HEK293 (cell line): Measurements from ENCODE around the gene SAMD4A.

Experiments used
- CTCF ChIA-PET: fragments of 350-600 bp; formaldehyde crosslinking; extraction: SDS; loops from one replicate; lab custom pipeline; 2021; ENCODE audit warnings: antibody characterized with exemption; lab: Yijun Ruan, JAX
- POLR2A ChIA-PET: fragments of 300-600 bp; formaldehyde crosslinking; extraction: SDS; loops from one replicate; lab custom pipeline; 2020; ENCODE audit warnings: antibody characterized with exemption, inconsistent platforms; lab: Yijun Ruan, JAX
- H3K27ac ChIP-seq: fragments of 200-500 bp; sonication (Bioruptor generic); 2 replicates; pipeline ENCODE4 v1.5.1; 2014; ENCODE audit warnings: low read depth, low read length, control low read depth, inconsistent platforms; ENCODE audit errors: extremely low read depth
- H3K36me3 ChIP-seq, 2 experiments: fragments of 200-500 bp in 1 of 2; sonication (Bioruptor generic) in 1 of 2; 1 replicate in 1 of 2; 2 replicates in 1 of 2; pipeline ENCODE4 v1.5.1; 2014 to 2017; ENCODE audit warnings: inconsistent platforms in 2 of 2, low read length in 2 of 2; ENCODE audit not compliant: control insufficient read depth in 2 of 2, insufficient read depth in 1 of 2
- H3K4me1 ChIP-seq: fragments of 200-500 bp; sonication (Bioruptor generic); 2 replicates; pipeline ENCODE4 v1.5.1; 2014; ENCODE audit warnings: mild to moderate bottlenecking, low read length, inconsistent platforms; ENCODE audit not compliant: control insufficient read depth, insufficient read depth
- H3K4me3 ChIP-seq: 2 replicates; pipeline ENCODE4 v1.5.1; 2011; ENCODE audit warnings: low read depth, mild to moderate bottlenecking, control low read depth, low read length, moderate library complexity
- H3K9me3 ChIP-seq: fragments of 200-500 bp; sonication (Bioruptor generic); 2 replicates; pipeline ENCODE4 v1.5.1; 2014; ENCODE audit warnings: low read depth, low read length, inconsistent platforms; ENCODE audit not compliant: control insufficient read depth, insufficient read depth
- AEBP2 ChIP-seq: fragments of 450-650 bp; formaldehyde crosslinking; IDR thresholded peaks from 2 replicates; pipeline ENCODE4 v1.5.1; 2016; ENCODE audit warnings: missing biosample characterization, missing genetic modification characterization, borderline replicate concordance
- CTCF ChIP-seq: fragments of 450-650 bp; formaldehyde crosslinking; IDR thresholded peaks from 2 replicates; pipeline ENCODE4 v1.5.1; 2016; ENCODE audit warnings: missing biosample characterization, missing genetic modification characterization
- GLI2 ChIP-seq: fragments of 450-650 bp; formaldehyde crosslinking; IDR thresholded peaks from 2 replicates; pipeline ENCODE4; 2017; ENCODE audit warnings: missing biosample characterization, missing genetic modification characterization, low read depth, borderline replicate concordance
- KLF1 ChIP-seq: fragments of 450-650 bp; formaldehyde crosslinking; IDR thresholded peaks from 2 replicates; pipeline ENCODE4 v1.5.1; 2016; ENCODE audit warnings: missing biosample characterization, missing genetic modification characterization
- KLF17 ChIP-seq: fragments of 450-650 bp; formaldehyde crosslinking; IDR thresholded peaks from 2 replicates; pipeline ENCODE4 v1.5.1; 2016; ENCODE audit warnings: missing biosample characterization, missing genetic modification characterization
- MZF1 ChIP-seq: fragments of 450-650 bp; formaldehyde crosslinking; IDR thresholded peaks from 2 replicates; pipeline ENCODE4 v1.5.1; 2017; ENCODE audit warnings: missing biosample characterization, missing genetic modification characterization, borderline replicate concordance
- SETDB1 ChIP-seq: IDR thresholded peaks from one replicate; pipeline ENCODE4 v1.6.1; 2017; ENCODE audit warnings: mild to moderate bottlenecking, low read length, moderate library complexity, mixed read lengths; ENCODE audit not compliant: insufficient read length
- ZBTB10 ChIP-seq: fragments of 450-650 bp; formaldehyde crosslinking; IDR thresholded peaks from 2 replicates; pipeline ENCODE4 v1.5.1; 2016; ENCODE audit warnings: missing biosample characterization, missing genetic modification characterization
- ZBTB11 ChIP-seq: fragments of 450-650 bp; formaldehyde crosslinking; conservative IDR thresholded peaks from 2 replicates; pipeline ENCODE4 v1.5.1; 2016; ENCODE audit warnings: low read depth, missing biosample characterization, missing genetic modification characterization
- ZBTB17 ChIP-seq: fragments of 450-650 bp; formaldehyde crosslinking; IDR thresholded peaks from 2 replicates; pipeline ENCODE4 v1.5.1; 2016; ENCODE audit warnings: missing biosample characterization, missing genetic modification characterization
- ZBTB7A ChIP-seq: fragments of 450-650 bp; formaldehyde crosslinking; IDR thresholded peaks from 2 replicates; pipeline ENCODE4 v1.5.1; 2016; ENCODE audit warnings: low read depth, missing biosample characterization, missing genetic modification characterization
- ZFP41 ChIP-seq: fragments of 450-650 bp; formaldehyde crosslinking; IDR thresholded peaks from 2 replicates; pipeline ENCODE4 v1.5.1; 2016; ENCODE audit warnings: missing biosample characterization, missing genetic modification characterization, borderline replicate concordance
- ZNF362 ChIP-seq: fragments of 450-650 bp; formaldehyde crosslinking; IDR thresholded peaks from 2 replicates; pipeline ENCODE4 v1.5.1; 2016; ENCODE audit warnings: missing biosample characterization, missing genetic modification characterization
- ZNF37A ChIP-seq: fragments of 450-650 bp; IDR thresholded peaks from 2 replicates; pipeline ENCODE4 v1.5.1; 2018; ENCODE audit warnings: missing biosample characterization, missing genetic modification characterization
- ZNF513 ChIP-seq: fragments of 450-650 bp; IDR thresholded peaks from 2 replicates; pipeline ENCODE4 v1.5.1; 2018; ENCODE audit warnings: missing biosample characterization, missing genetic modification characterization
- ZNF521 ChIP-seq: fragments of 450-650 bp; formaldehyde crosslinking; IDR thresholded peaks from 2 replicates; pipeline ENCODE4 v1.5.1; 2017; ENCODE audit warnings: missing biosample characterization, mild to moderate bottlenecking, missing genetic modification characterization
- ZNF549 ChIP-seq: fragments of 450-650 bp; IDR thresholded peaks from 2 replicates; pipeline ENCODE4 v1.5.1; 2018; ENCODE audit warnings: missing biosample characterization, missing genetic modification characterization, mild to moderate bottlenecking, inconsistent platforms, moderate library complexity
- ZNF558 ChIP-seq: fragments of 450-650 bp; formaldehyde crosslinking; IDR thresholded peaks from 2 replicates; pipeline ENCODE4 v1.5.1; 2016; ENCODE audit warnings: missing biosample characterization, missing genetic modification characterization
- ZNF791 ChIP-seq: fragments of 450-650 bp; formaldehyde crosslinking; IDR thresholded peaks from 2 replicates; pipeline ENCODE4 v1.5.1; 2016; ENCODE audit warnings: missing biosample characterization, missing genetic modification characterization
- ZNF792 ChIP-seq: fragments of 450-650 bp; formaldehyde crosslinking; IDR thresholded peaks from 2 replicates; pipeline ENCODE4 v1.5.1; 2016; ENCODE audit warnings: missing biosample characterization, missing genetic modification characterization
- ZSCAN30 ChIP-seq: fragments of 450-650 bp; IDR thresholded peaks from 2 replicates; pipeline ENCODE4 v1.5.1; 2018; ENCODE audit warnings: missing biosample characterization, mild to moderate bottlenecking, missing genetic modification characterization, moderate library complexity

The SAMD4A gene

GRCh38 chr14:54647378-54647777, 80.5 kb downstream of the SAMD4A start (continued):
- TF ChIP-seq ZBTB10 (tag by site-specific recombination) (no peak), GLI2 (tag by site-specific recombination) (no peak), AEBP2 (tag by site-specific recombination) (no peak), KLF17 (tag by site-specific recombination) (no peak)

- ChIA-PET POLR2A (no interaction called here), CTCF (interaction anchor here (1.7 kb wide), 1 partner anchor 42 kb away, joined by 6 read pairs; no protein-coding TSS in a partner anchor)
- Histone ChIP-seq H3K27ac (no peak overlapping the region), H3K9me3 (no peaks in the 10 kb centered on the region), H3K4me3 (no peak overlapping the region), H3K36me3 (no peaks in the 10 kb centered on the region), H3K4me1 (peaks cover 20% of the 10 kb centered on the region)
- TF ChIP-seq ZFP41 = no peak
- TF ChIP-seq ZNF791 (tag by site-specific recombination) = no peak
- no peak for TF ChIP-seq SETDB1
- TF ChIP-seq ZNF513 = no peak
- no peak for TF ChIP-seq MZF1
- TF ChIP-seq ZBTB11 = no peak
- TF ChIP-seq AEBP2 (tag by site-specific recombination) = no peak
- no peak for TF ChIP-seq ZNF549 (tag by site-specific recombination)
- TF ChIP-seq KLF1 (tag by site-specific recombination) = no peak
- no peak for TF ChIP-seq ZBTB7A
- no peak for TF ChIP-seq ZNF558 (tag by site-specific recombination)
- TF ChIP-seq ZNF37A (tag by site-specific recombination) = no peak
- no peak for TF ChIP-seq ZNF362 (tag by site-specific recombination)
- TF ChIP-seq CTCF (tag by site-specific recombination) = no peak
- no peak for TF ChIP-seq ZSCAN30 (tag by site-specific recombination)
- TF ChIP-seq ZNF792 (tag by site-specific recombination) = no peak
- TF ChIP-seq ZNF521 = no peak
- TF ChIP-seq ZBTB17 (tag by site-specific recombination) = no peak
Measured at GRCh38 chr14:54649056-54649455, 82.1 kb downstream of the SAMD4A start.
